B cell (primary cell): ENCODE measurements around the gene AMIGO1. TPM values are rescaled to one million over a fixed set of nuclear protein-coding genes. Genes with fewer than 3 reads are reported as not detected.
A peak's percentile ranks its signal among the peaks of the same experiment; 100 is the strongest.

Source experiments
- ATAC-seq: fragments of 200-7000 bp; cut with Tn5 transposase; one replicate; pipeline ENCODE4 v1.10.0; 2021; ENCODE audit warnings: low read depth, mild to moderate bottlenecking, moderate number of reproducible peaks, moderate library complexity
- CTCF ChIA-PET: fragments of 350-600 bp; sonication (Branson Sonifier 250); formaldehyde crosslinking; loops from one replicate; lab custom pipeline; 2021; ENCODE audit warnings: antibody characterized with exemption, inconsistent platforms; lab: Charles Lee
- POLR2A ChIA-PET: fragments of 350-600 bp; sonication (Branson Sonifier 250); formaldehyde crosslinking; loops from one replicate; lab custom pipeline; 2021; ENCODE audit warnings: antibody characterized with exemption; lab: Charles Lee
- DNase-seq: peaks from one replicate; pipeline ENCODE4 v3.0.0; 2013
- H2AFZ ChIP-seq: 2 replicates; pipeline ENCODE4 v1.6.1; 2012; ENCODE audit warnings: mild to moderate bottlenecking, low read depth, low read length; ENCODE audit not compliant: insufficient read depth, poor library complexity, severe bottlenecking
- H3K27ac ChIP-seq, 2 donors: 1 replicate in 1 of 2; 2 replicates in 1 of 2; pipeline ENCODE4 v1.5.1; 2012 to 2013; ENCODE audit warnings: low read length in 2 of 2, mild to moderate bottlenecking in 2 of 2, moderate library complexity in 1 of 2
- H3K27me3 ChIP-seq, 4 experiments: fragments of 200-600 bp in 1 of 4; sonication (generic) in 1 of 4; replicated peaks in 1 of 4; 1 replicate in 2 of 4; 2 replicates in 2 of 4; pipeline versions ENCODE4 v1.6.1 to v1.7.0; 2013 to 2016; ENCODE audit warnings: low read length in 3 of 4, mild to moderate bottlenecking in 2 of 4, mixed read lengths in 1 of 4, moderate library complexity in 1 of 4; ENCODE audit not compliant: insufficient read depth in 4 of 4, control insufficient read depth in 3 of 4; ENCODE audit errors: control extremely low read depth in 1 of 4
- H3K36me3 ChIP-seq, 2 experiments: replicated peaks in 1 of 2; 1 replicate in 1 of 2; 2 replicates in 1 of 2; pipeline versions ENCODE4 v1.6.1 to v1.7.1; 2013; ENCODE audit warnings: low read length in 1 of 2; ENCODE audit not compliant: insufficient read depth in 2 of 2, control insufficient read depth in 1 of 2; ENCODE audit errors: control extremely low read depth in 1 of 2, extremely low read depth in 1 of 2
- H3K4me1 ChIP-seq, 2 donors: fragments of 200-600 bp in 1 of 2; sonication (generic) in 1 of 2; 1 replicate in 1 of 2; 2 replicates in 1 of 2; pipeline versions ENCODE4 v1.5.1 to v1.6.1; 2013 to 2017; ENCODE audit warnings: low read length in 2 of 2; ENCODE audit not compliant: control insufficient read depth in 2 of 2, insufficient read depth in 2 of 2
- H3K4me2 ChIP-seq: replicated peaks from 2 replicates; pipeline ENCODE3; 2012; ENCODE audit warnings: mild to moderate bottlenecking, low read depth, low read length; ENCODE audit not compliant: poor library complexity, severe bottlenecking
- H3K4me3 ChIP-seq, 5 experiments: fragments of 200-600 bp in 1 of 5; sonication (generic) in 1 of 5; 1 replicate in 3 of 5; 2 replicates in 2 of 5; pipeline versions ENCODE4 v1.5.1 to v1.7.0; 2011 to 2016; ENCODE audit warnings: low read length in 4 of 5, mild to moderate bottlenecking in 4 of 5, low read depth in 2 of 5, control low read depth in 1 of 5, moderate library complexity in 1 of 5; ENCODE audit not compliant: insufficient read depth in 1 of 5; ENCODE audit errors: control extremely low read depth in 1 of 5, extremely low read depth in 1 of 5
- H3K79me2 ChIP-seq: fragments of 200-600 bp; sonication (generic); one replicate; pipeline ENCODE4 v1.6.0; 2016; ENCODE audit warnings: low read length; ENCODE audit not compliant: control insufficient read depth, insufficient read depth
- H3K9ac ChIP-seq: fragments of 200-600 bp; sonication (generic); 2 replicates; pipeline ENCODE4 v1.6.1; 2017; ENCODE audit warnings: mild to moderate bottlenecking, low read length, moderate library complexity
- H3K9me3 ChIP-seq, 3 donors: one replicate each; pipeline versions ENCODE4 v1.6.1 to v1.7.1; 2013; ENCODE audit warnings: low read length in 2 of 3; ENCODE audit not compliant: control insufficient read depth in 2 of 3, insufficient read depth in 1 of 3; ENCODE audit errors: control extremely low read depth in 1 of 3
- H4K20me1 ChIP-seq: 2 replicates; pipeline ENCODE4 v1.6.0; 2012; ENCODE audit warnings: mild to moderate bottlenecking, low read length; ENCODE audit not compliant: insufficient read depth, control insufficient read depth, poor library complexity, severe bottlenecking
- H3K27ac Mint-ChIP-seq: one replicate; pipeline ENCODE4 v1.8.0; 2021; ENCODE audit warnings: mixed read lengths
- H3K27me3 Mint-ChIP-seq: one replicate; pipeline ENCODE4 v1.8.0; 2021; ENCODE audit warnings: mixed read lengths
- H3K4me1 Mint-ChIP-seq: one replicate; pipeline ENCODE4 v1.8.0; 2021; ENCODE audit warnings: mixed read lengths
- H3K4me3 Mint-ChIP-seq: one replicate; pipeline ENCODE4 v1.8.0; 2021; ENCODE audit warnings: mixed read lengths
- H3K9me3 Mint-ChIP-seq: one replicate; pipeline ENCODE4 v1.8.0; 2022; ENCODE audit warnings: mixed read lengths; ENCODE audit not compliant: insufficient read depth
- CTCF ChIP-seq: fragments of 200-600 bp; IDR thresholded peaks from one replicate; pipeline ENCODE4 v1.8.0; 2022; ENCODE audit warnings: antibody characterized with exemption, mild to moderate bottlenecking
- EZH2 ChIP-seq: IDR thresholded peaks from 2 replicates; pipeline ENCODE4 v1.6.1; 2012; ENCODE audit warnings: borderline replicate concordance, low read depth, mild to moderate bottlenecking, moderate library complexity, low read length; ENCODE audit not compliant: insufficient read depth, poor library complexity, severe bottlenecking
- WGBS: methylation state at CpG from one replicate; pipeline ENCODE4 v1.1.5; 2013; ENCODE audit warnings: missing lambda C conversion rate; ENCODE audit not compliant: insufficient coverage; 5-methylcytosine and 5-hydroxymethylcytosine counted together
- intact Hi-C: fragments of 100-400 bp; cut with micrococcal nuclease; formaldehyde crosslinking; loops from one replicate; pipeline ENCODE4 v1.10.0; 2022
- polyA plus RNA-seq: library from polyadenylated mRNA; depleted of rRNA; stranded (reverse); fragments of >200 nt; gene quantifications from 2 replicates; pipeline ENCODE4 v1.2.3, GENCODE V29; 2012
- total RNA-seq, 2 donors: library from RNA; stranded (reverse); fragments of 120-200 nt in 1 of 2; gene quantifications; 1 replicate in 1 of 2; 2 replicates in 1 of 2; pipeline versions ENCODE4 v1.2.3 to v1.2.4, GENCODE V29; 2013 to 2022

AMIGO1 gene
- total and polyA plus RNA-seq, 2 donors (not counting 1 experiment from before 2014, with no cell fraction given): 0.19 to 2.4 TPM

DNA sequence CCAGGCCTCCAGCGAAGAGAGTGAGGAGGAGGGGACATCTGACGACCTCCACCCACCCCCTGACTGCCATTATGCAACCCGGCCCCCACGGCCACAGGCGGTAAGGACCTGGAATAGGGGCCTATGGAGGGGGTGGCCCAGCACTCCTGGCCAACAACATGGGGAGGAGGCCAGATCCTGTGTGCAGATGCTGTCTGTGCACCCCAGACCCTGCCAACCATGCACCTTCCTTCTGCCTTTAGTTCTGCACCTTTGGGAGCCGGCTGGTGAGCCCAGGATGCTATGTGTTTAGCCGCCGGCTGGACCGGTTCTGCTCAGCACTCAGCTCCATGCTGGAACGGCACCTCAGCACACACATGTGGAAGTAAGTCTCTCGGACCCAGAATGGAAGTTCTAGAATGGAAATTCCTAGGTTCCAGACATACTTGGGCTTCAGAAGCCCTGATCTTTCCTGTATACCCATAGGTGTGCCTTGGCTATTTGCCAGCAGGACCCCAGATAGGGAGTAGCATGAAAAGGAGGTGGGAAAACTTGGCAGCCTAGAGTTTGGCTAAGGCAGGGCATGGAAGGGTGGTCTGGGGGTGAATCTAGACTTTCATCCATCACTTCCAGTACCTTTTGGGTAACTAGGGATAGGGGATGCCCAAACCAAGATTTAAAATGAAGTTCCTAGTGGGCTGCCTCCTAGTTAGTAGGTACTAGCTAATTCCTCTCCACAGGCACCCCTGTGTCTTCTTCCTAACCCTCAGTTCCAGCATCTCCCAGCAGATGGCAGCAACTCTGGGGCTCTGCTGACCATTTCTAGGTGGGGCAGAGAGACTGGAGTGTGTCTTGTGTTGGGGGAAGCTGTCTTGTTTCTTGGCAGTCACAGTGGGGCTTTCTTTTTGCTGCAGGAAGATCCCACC, 19.2 kb downstream of the AMIGO1 start:
- no peak overlapping the region for H2AFZ ChIP-seq
- H3K4me1 Mint-ChIP-seq: peaks cover 22% of the 10 kb centered on the region
- CTCF ChIA-PET: interaction anchor here (0.6 to 37.9 kb wide), 26 partner anchors 8 to 873 kb away, joined by 3 to 926 read pairs (median 4); partner anchors contain the start of genes AHCYL1, AMIGO1, GNAI3 and GPR61
- H3K27ac Mint-ChIP-seq: peak overlapping the region; percentile 37
- DNase-seq (peak; percentile 76), ATAC-seq (peak; percentile 46)
- H3K4me3 Mint-ChIP-seq: no peak overlapping the region
- H3K27me3 ChIP-seq: no peaks in the 10 kb centered on the region
- no peaks in the 10 kb centered on the region for H3K9me3 ChIP-seq
- H3K4me2 ChIP-seq: no peak overlapping the region
- WGBS: 100% methylated on average over 8 of the region's 11 CpGs
- H3K9me3 Mint-ChIP-seq: no peaks in the 10 kb centered on the region
- no peaks in the 10 kb centered on the region for H3K27me3 Mint-ChIP-seq
- no peak overlapping the region for H3K4me3 ChIP-seq
- H3K27ac ChIP-seq: no peak overlapping the region
- TF ChIP-seq EZH2 (no peak), CTCF (peak; percentile 81)
- peaks cover 0 to 27% of the 10 kb centered on the region in 2 experiments for H3K36me3 ChIP-seq
- H4K20me1 ChIP-seq: peaks cover 10% of the 10 kb centered on the region
- intact Hi-C loops: loop anchor here (1.0 to 5.0 kb wide), 3 partner anchors 42 to 497 kb away; no protein-coding TSS in a partner anchor
- POLR2A ChIA-PET: interaction anchor here (1.1 kb wide), 1 partner anchor 42 kb away, joined by 19 read pairs; no protein-coding TSS in a partner anchor
- peaks cover 32% of the 10 kb centered on the region for H3K79me2 ChIP-seq
- H3K4me1 ChIP-seq: peaks cover 11 to 26% of the 10 kb centered on the region in 2 donors
- H3K9ac ChIP-seq: no peak overlapping the region
